H9 (cell line): ENCODE results near the gene STAU1. TPM values are rescaled to one million over a fixed set of nuclear protein-coding genes. Genes with fewer than 3 reads are reported as not detected.

Experiments
- DNase-seq: peaks from one replicate; pipeline ENCODE4 v3.0.0-alpha.2; 2017
- H2AFZ ChIP-seq: one replicate; pipeline ENCODE4 v1.6.1; 2013; ENCODE audit warnings: mild to moderate bottlenecking, low read length, control low read depth, moderate library complexity
- H2AK5ac ChIP-seq: 2 replicates; pipeline ENCODE4 v1.6.1; 2013; ENCODE audit warnings: low read length, control low read depth, mixed read lengths; ENCODE audit not compliant: insufficient read length
- H2BK120ac ChIP-seq: one replicate; pipeline ENCODE4 v1.6.1; 2013; ENCODE audit warnings: low read depth, mild to moderate bottlenecking, low read length, control low read depth, inconsistent platforms; ENCODE audit not compliant: poor library complexity, severe bottlenecking
- H2BK12ac ChIP-seq: 2 replicates; pipeline ENCODE4 v1.6.1; 2013; ENCODE audit warnings: low read length, control low read depth, mixed read lengths, low read depth; ENCODE audit not compliant: insufficient read length
- H2BK15ac ChIP-seq: 2 replicates; pipeline ENCODE4 v1.6.1; 2013; ENCODE audit warnings: low read depth, low read length, control low read depth
- H2BK20ac ChIP-seq: one replicate; pipeline ENCODE4 v1.6.1; 2013; ENCODE audit warnings: low read depth, mild to moderate bottlenecking, low read length, control low read depth, inconsistent platforms; ENCODE audit not compliant: poor library complexity, severe bottlenecking
- H2BK5ac ChIP-seq: 2 replicates; pipeline ENCODE4 v1.6.1; 2013; ENCODE audit warnings: low read length, control low read depth, mixed read lengths; ENCODE audit not compliant: insufficient read length
- H3K14ac ChIP-seq: 2 replicates; pipeline ENCODE4 v1.6.1; 2013; ENCODE audit warnings: low read length, control low read depth; ENCODE audit not compliant: insufficient read depth
- H3K18ac ChIP-seq: 2 replicates; pipeline ENCODE4 v1.6.1; 2013; ENCODE audit warnings: low read depth, mild to moderate bottlenecking, mixed read lengths, low read length, control low read depth; ENCODE audit not compliant: insufficient read length
- H3K23ac ChIP-seq: 2 replicates; pipeline ENCODE4 v1.6.1; 2013; ENCODE audit warnings: low read length, control low read depth, mixed read lengths, low read depth; ENCODE audit not compliant: insufficient read length
- H3K23me2 ChIP-seq: 2 replicates; pipeline ENCODE4 v1.6.1; 2013; ENCODE audit warnings: low read depth, mild to moderate bottlenecking, mixed read lengths, low read length, control low read depth; ENCODE audit not compliant: insufficient read length, poor library complexity, severe bottlenecking
- H3K27ac ChIP-seq: 2 replicates; pipeline ENCODE4 v1.5.1; 2013; ENCODE audit warnings: low read length, control low read depth, mixed read lengths, low read depth; ENCODE audit not compliant: insufficient read length
- H3K27me3 ChIP-seq: 2 replicates; pipeline ENCODE4 v1.6.1; 2013; ENCODE audit warnings: low read length, control low read depth, inconsistent platforms; ENCODE audit not compliant: insufficient read depth
- H3K4ac ChIP-seq: 2 replicates; pipeline ENCODE4 v1.6.1; 2013; ENCODE audit warnings: low read depth, mild to moderate bottlenecking, control low read depth, inconsistent platforms, low read length, moderate library complexity
- H3K4me1 ChIP-seq: 2 replicates; pipeline ENCODE4 v1.6.1; 2013; ENCODE audit warnings: low read length, control low read depth, inconsistent platforms; ENCODE audit not compliant: insufficient read depth
- H3K4me2 ChIP-seq: 2 replicates; pipeline ENCODE4 v1.6.1; 2013; ENCODE audit warnings: low read length, control low read depth, mixed read lengths; ENCODE audit not compliant: insufficient read length, insufficient read depth
- H3K56ac ChIP-seq: 2 replicates; pipeline ENCODE4 v1.6.1; 2013; ENCODE audit warnings: low read depth, mild to moderate bottlenecking, mixed read lengths, low read length, control low read depth; ENCODE audit not compliant: insufficient read length
- H3K79me1 ChIP-seq: 2 replicates; pipeline ENCODE4 v1.6.1; 2013; ENCODE audit warnings: low read depth, mild to moderate bottlenecking, moderate library complexity, low read length, control low read depth, inconsistent platforms; ENCODE audit not compliant: insufficient read depth, poor library complexity, severe bottlenecking
- H3K79me2 ChIP-seq: 2 replicates; pipeline ENCODE4 v1.6.1; 2013; ENCODE audit warnings: low read length, control low read depth, inconsistent platforms; ENCODE audit not compliant: insufficient read depth
- H3K9ac ChIP-seq: 2 replicates; pipeline ENCODE4 v1.6.1; 2013; ENCODE audit warnings: low read length, control low read depth, mixed read lengths; ENCODE audit not compliant: insufficient read length; ENCODE audit errors: extremely low read depth
- H3K9me3 ChIP-seq: one replicate; pipeline ENCODE4 v1.6.1; 2013; ENCODE audit warnings: low read depth, low read length, inconsistent platforms; ENCODE audit not compliant: control insufficient read depth
- H3T11ph ChIP-seq: one replicate; pipeline ENCODE4 v1.6.1; 2013; ENCODE audit warnings: mild to moderate bottlenecking, low read length, control low read depth, inconsistent platforms
- H4K20me1 ChIP-seq: one replicate; pipeline ENCODE4 v1.6.1; 2013; ENCODE audit not compliant: control insufficient read depth, insufficient read length, insufficient read depth
- H4K5ac ChIP-seq: 2 replicates; pipeline ENCODE4 v1.6.1; 2013; ENCODE audit warnings: low read depth, mild to moderate bottlenecking, mixed read lengths, low read length, control low read depth; ENCODE audit not compliant: insufficient read length
- H4K8ac ChIP-seq: replicated peaks from 2 replicates; pipeline ENCODE4 v1.6.1; 2013; ENCODE audit warnings: low read length, control low read depth, mixed read lengths, low read depth; ENCODE audit not compliant: insufficient read length
- H4K91ac ChIP-seq: 2 replicates; pipeline ENCODE4 v1.6.1; 2013; ENCODE audit warnings: low read depth, mild to moderate bottlenecking, moderate library complexity, mixed read lengths, low read length, control low read depth; ENCODE audit not compliant: insufficient read length
- H3K27ac Mint-ChIP-seq, 3 experiments: 2 replicates in 2 of 3; 3 replicates in 1 of 3; pipeline ENCODE4 v1.8.0; 2020 to 2021; ENCODE audit warnings: mixed read lengths in 3 of 3, mild to moderate bottlenecking in 1 of 3, moderate library complexity in 1 of 3
- H3K27me3 Mint-ChIP-seq: 2 replicates; pipeline ENCODE4 v1.8.0; 2021; ENCODE audit warnings: low read depth, mild to moderate bottlenecking, moderate library complexity, mixed read lengths
- H3K36me3 Mint-ChIP-seq, 3 experiments: 2 replicates in 2 of 3; 3 replicates in 1 of 3; pipeline ENCODE4 v1.8.0; 2020 to 2021; ENCODE audit warnings: low read depth in 3 of 3, mixed read lengths in 3 of 3; ENCODE audit not compliant: insufficient read depth in 1 of 3
- H3K4me1 Mint-ChIP-seq, 2 experiments: 2 replicates each; pipeline ENCODE4 v1.8.0; 2020; ENCODE audit warnings: mixed read lengths in 2 of 2
- H3K4me3 Mint-ChIP-seq, 2 experiments: 2 replicates in 1 of 2; 3 replicates in 1 of 2; pipeline ENCODE4 v1.8.0; 2020 to 2021; ENCODE audit warnings: mild to moderate bottlenecking in 2 of 2, mixed read lengths in 2 of 2, moderate library complexity in 1 of 2
- H3K9me3 Mint-ChIP-seq, 2 experiments: 2 replicates in 1 of 2; 3 replicates in 1 of 2; pipeline ENCODE4 v1.8.0; 2020; ENCODE audit warnings: mild to moderate bottlenecking in 2 of 2, mixed read lengths in 2 of 2, moderate library complexity in 1 of 2
- CTCF ChIP-seq: fragments of 200-600 bp; sonication (generic); conservative IDR thresholded peaks from 3 replicates; pipeline ENCODE4 v1.8.0; 2021; ENCODE audit warnings: antibody characterized with exemption, mild to moderate bottlenecking
- WGBS: extraction: QIAGEN DNeasy Blood & Tissue Kit; methylation state at CpG from one replicate; pipeline ENCODE4 v1.1.7; 2013; ENCODE audit warnings: missing lambda C conversion rate, low lambda C conversion rate, mixed read lengths; ENCODE audit not compliant: insufficient read length; ENCODE audit errors: extremely low coverage; 5-methylcytosine and 5-hydroxymethylcytosine counted together
- total RNA-seq: library from RNA; stranded (reverse); gene quantifications from 2 replicates; pipeline ENCODE4 v1.2.1, GENCODE V29; 2021

STAU1 gene
- total RNA-seq, 1 experiment from 2014 or later: 106 TPM

- no peaks in the 10 kb centered on the region for H3K4me1 ChIP-seq
- no peak overlapping the region for H2AK5ac ChIP-seq
- no peak overlapping the region for H3K23ac ChIP-seq
- H4K8ac ChIP-seq: no peak overlapping the region
- no peak overlapping the region for H2AFZ ChIP-seq
- no peak overlapping the region for H2BK20ac ChIP-seq
- no peak overlapping the region for H3K18ac ChIP-seq
- H4K20me1 ChIP-seq: no peaks in the 10 kb centered on the region
- H4K5ac ChIP-seq: no peak overlapping the region
- peaks cover 0 to 4% (median 0%) of the 10 kb centered on the region in 3 experiments; a peak in 2 of 7 replicates for H3K36me3 Mint-ChIP-seq
- H2BK5ac ChIP-seq: no peak overlapping the region
- no peaks in the 10 kb centered on the region for H3K23me2 ChIP-seq
- no peak for TF ChIP-seq CTCF
- H3K79me2 ChIP-seq: no peaks in the 10 kb centered on the region
- H4K91ac ChIP-seq: no peak overlapping the region
- no peaks in the 10 kb centered on the region for H3K79me1 ChIP-seq
- no peak overlapping the region for H2BK15ac ChIP-seq
- no peak overlapping the region for H2BK120ac ChIP-seq
- no peak overlapping the region for H3K4ac ChIP-seq
- no peaks in the 10 kb centered on the region for H3K27me3 Mint-ChIP-seq
- no peaks in the 10 kb centered on the region for H3K27me3 ChIP-seq
- H3T11ph ChIP-seq: no peak overlapping the region
- peaks cover 3 to 9% of the 10 kb centered on the region in 2 experiments for H3K9me3 Mint-ChIP-seq
- H3K56ac ChIP-seq: no peak overlapping the region
- no peaks in the 10 kb centered on the region for H3K9me3 ChIP-seq
- H3K4me1 Mint-ChIP-seq: no peaks in the 10 kb centered on the region
- H3K9ac ChIP-seq: no peak overlapping the region
- H3K4me3 Mint-ChIP-seq: no peak overlapping the region
- H3K27ac Mint-ChIP-seq: no peak overlapping the region
- no peak overlapping the region for H3K27ac ChIP-seq
- no peak for DNase-seq
- H2BK12ac ChIP-seq: no peak overlapping the region
- H3K4me2 ChIP-seq: no peak overlapping the region
- H3K14ac ChIP-seq: no peak overlapping the region
- WGBS: no CpG with 5 or more reads among the region's 1 CpG
Measured at GRCh38 chr20:49210101-49210756, 22.1 kb upstream of the STAU1 start.
